Measurements from ENCODE around the gene FRMD4B. TPM values are rescaled to one million over a fixed set of nuclear protein-coding genes. Genes with fewer than 3 reads are reported as not detected.

Gene FRMD4B
- total RNA-seq, 1 donor from 2014 or later: 17.3 TPM

DNA sequence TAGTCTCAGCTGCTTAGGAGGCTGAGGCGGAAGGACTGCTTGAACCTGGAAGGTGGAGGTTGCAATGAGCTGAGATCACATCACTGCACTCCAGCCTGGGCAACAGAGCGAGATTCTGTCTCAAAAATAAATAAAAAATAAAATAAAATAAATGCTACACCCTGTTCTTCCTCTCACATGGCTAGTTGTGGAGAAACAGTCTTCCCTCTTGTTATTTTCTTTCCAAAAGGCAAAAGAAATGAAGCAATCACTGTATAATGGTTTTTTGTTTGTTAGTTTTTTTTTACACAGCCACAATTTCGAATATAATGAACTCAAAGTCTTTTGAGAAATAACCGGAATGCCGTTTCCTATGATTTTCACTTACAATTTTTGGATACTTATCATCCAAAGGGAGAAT, 4.9 kb upstream of the FRMD4B start:
- Mint-ChIP-seq H3K36me3 (no peaks in the 10 kb centered on the region), H3K27me3 (ENCODE audit: insufficient read depth, low read depth) (peaks cover 15% of the 10 kb centered on the region), H3K9me3 (no peaks in the 10 kb centered on the region), H3K27ac (no peak overlapping the region), H3K4me3 (no peak overlapping the region), H3K4me1 (peaks cover 3% of the 10 kb centered on the region)
- Histone ChIP-seq H3K27me3 (peaks cover 24% of the 10 kb centered on the region), H3K9ac (no peak overlapping the region), H3K9me3 (ENCODE audit: low read depth) (no peaks in the 10 kb centered on the region), H3K4me1 (peaks cover 9% of the 10 kb centered on the region), H4K20me1 (ENCODE audit: low read depth) (peaks cover 14% of the 10 kb centered on the region), H3K27ac (no peak overlapping the region), H2AFZ (replicated peaks) (no peak overlapping the region), H3K4me2 (no peak overlapping the region), H3K36me3 (no peaks in the 10 kb centered on the region), H3K4me3 (no peak overlapping the region), H3K79me2 (ENCODE audit: low read depth) (no peaks in the 10 kb centered on the region), H3F3A (ENCODE audit: low read depth) (no peaks in the 10 kb centered on the region)
- TF ChIP-seq, protein P1, sequence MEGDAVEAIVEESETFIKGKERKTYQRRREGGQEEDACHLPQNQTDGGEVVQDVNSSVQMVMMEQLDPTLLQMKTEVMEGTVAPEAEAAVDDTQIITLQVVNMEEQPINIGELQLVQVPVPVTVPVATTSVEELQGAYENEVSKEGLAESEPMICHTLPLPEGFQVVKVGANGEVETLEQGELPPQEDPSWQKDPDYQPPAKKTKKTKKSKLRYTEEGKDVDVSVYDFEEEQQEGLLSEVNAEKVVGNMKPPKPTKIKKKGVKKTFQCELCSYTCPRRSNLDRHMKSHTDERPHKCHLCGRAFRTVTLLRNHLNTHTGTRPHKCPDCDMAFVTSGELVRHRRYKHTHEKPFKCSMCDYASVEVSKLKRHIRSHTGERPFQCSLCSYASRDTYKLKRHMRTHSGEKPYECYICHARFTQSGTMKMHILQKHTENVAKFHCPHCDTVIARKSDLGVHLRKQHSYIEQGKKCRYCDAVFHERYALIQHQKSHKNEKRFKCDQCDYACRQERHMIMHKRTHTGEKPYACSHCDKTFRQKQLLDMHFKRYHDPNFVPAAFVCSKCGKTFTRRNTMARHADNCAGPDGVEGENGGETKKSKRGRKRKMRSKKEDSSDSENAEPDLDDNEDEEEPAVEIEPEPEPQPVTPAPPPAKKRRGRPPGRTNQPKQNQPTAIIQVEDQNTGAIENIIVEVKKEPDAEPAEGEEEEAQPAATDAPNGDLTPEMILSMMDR (IDR thresholded peaks at IDR 0.05): no peak
- TF ChIP-seq EZH2phosphoT487 (IDR thresholded peaks at IDR 0.05) (no peak), EZH2 (IDR thresholded peaks at IDR 0.05) (no peak)
- no peak for DNase-seq (ENCODE audit: low spot score)

DNA sequence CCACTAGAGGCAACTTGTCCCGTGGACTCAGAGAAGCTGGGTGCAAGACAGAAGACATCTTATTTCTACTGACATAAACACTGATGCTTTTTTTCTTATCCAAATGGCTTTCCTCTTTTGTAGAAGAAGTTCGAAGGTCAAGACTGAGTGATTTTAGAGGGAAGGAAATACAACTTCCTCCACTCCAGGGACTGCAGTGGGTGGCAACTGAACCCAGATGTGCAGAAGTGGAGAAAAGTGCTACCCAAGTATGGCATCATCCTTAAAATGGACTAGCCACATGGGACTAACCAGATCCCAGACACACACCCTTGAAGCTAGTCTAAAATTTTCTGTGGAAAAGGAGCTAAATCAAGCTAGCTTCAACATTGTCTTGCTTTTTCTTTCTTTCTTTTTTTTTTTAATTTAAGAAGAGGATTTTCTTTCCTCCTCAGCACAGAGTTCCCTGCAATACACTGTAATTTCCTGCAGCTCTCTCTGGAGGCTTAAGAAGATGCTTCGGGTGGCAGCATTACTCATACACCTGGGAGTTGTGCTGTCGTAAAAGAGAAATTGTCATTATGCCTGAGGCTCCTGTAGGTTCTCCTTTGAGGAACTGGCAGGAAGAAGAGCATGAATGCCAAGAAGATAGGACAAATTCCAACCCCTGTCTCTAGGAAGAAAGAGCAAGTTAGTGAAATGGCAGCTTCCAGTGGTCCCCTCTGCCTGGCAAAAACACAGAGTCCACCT, 3.8 kb upstream of the FRMD4B start:
- Histone ChIP-seq H3K27me3 (peaks cover 35% of the 10 kb centered on the region), H3K9me3 (ENCODE audit: low read depth) (no peaks in the 10 kb centered on the region), H3K9ac (no peak overlapping the region), H3K27ac (no peak overlapping the region), H3F3A (ENCODE audit: low read depth) (no peaks in the 10 kb centered on the region), H3K4me2 (no peak overlapping the region), H3K79me2 (ENCODE audit: low read depth) (no peaks in the 10 kb centered on the region), H3K4me3 (no peak overlapping the region), H4K20me1 (ENCODE audit: low read depth) (peaks cover 25% of the 10 kb centered on the region), H2AFZ (replicated peaks) (no peak overlapping the region), H3K4me1 (peaks cover 20% of the 10 kb centered on the region), H3K36me3 (no peaks in the 10 kb centered on the region)
- H3K9me3 Mint-ChIP-seq: no peaks in the 10 kb centered on the region
- TF ChIP-seq EZH2 (IDR thresholded peaks at IDR 0.05): no peak
- TF ChIP-seq, protein P1 (IDR thresholded peaks at IDR 0.05): no peak
- TF ChIP-seq EZH2phosphoT487 (IDR thresholded peaks at IDR 0.05): no peak
- DNase-seq (ENCODE audit: low spot score): no peak
- no peak overlapping the region for H3K4me3 Mint-ChIP-seq
- H3K36me3 Mint-ChIP-seq: no peaks in the 10 kb centered on the region
- no peak overlapping the region for H3K27ac Mint-ChIP-seq
- peaks cover 20% of the 10 kb centered on the region for H3K27me3 Mint-ChIP-seq (ENCODE audit: insufficient read depth, low read depth)
- H3K4me1 Mint-ChIP-seq: peaks cover 10% of the 10 kb centered on the region

DNA sequence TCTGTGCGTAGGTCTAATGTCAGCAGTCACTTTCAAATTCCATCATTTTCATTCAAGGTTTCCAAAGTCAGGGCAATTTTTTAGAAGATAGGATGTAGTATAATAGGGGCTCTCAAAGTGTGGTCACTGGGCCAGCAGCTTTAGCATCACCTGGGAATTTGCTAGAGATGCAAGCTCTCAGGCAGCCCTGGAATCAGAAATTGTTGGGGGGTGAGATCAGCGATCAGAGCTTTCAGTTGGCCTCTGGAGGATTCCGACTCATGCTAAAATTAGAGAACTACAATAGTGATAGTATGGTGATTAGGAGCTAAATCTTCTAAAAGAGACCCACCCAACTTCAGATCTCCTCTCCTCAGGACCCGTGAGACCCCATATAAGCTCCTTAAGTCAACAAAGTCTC, 2.4 kb upstream of the FRMD4B start:
- H3K9ac ChIP-seq: no peak overlapping the region
- peaks cover 48% of the 10 kb centered on the region for H3K27me3 ChIP-seq
- no peak overlapping the region for H3K4me3 ChIP-seq
- no peaks in the 10 kb centered on the region for H3K79me2 ChIP-seq (ENCODE audit: low read depth)
- H3K27ac ChIP-seq: no peak overlapping the region
- Mint-ChIP-seq H3K27me3 (ENCODE audit: insufficient read depth, low read depth) (peaks cover 28% of the 10 kb centered on the region), H3K4me1 (peaks cover 13% of the 10 kb centered on the region), H3K36me3 (no peaks in the 10 kb centered on the region), H3K27ac (no peak overlapping the region), H3K4me3 (no peak overlapping the region), H3K9me3 (no peaks in the 10 kb centered on the region)
- H3K4me1 ChIP-seq: peaks cover 21% of the 10 kb centered on the region
- no peak overlapping the region for H3K4me2 ChIP-seq
- DNase-seq (ENCODE audit: low spot score): no peak
- H2AFZ ChIP-seq (replicated peaks): no peak overlapping the region
- no peaks in the 10 kb centered on the region for H3K36me3 ChIP-seq
- TF ChIP-seq EZH2phosphoT487 (IDR thresholded peaks at IDR 0.05): no peak
- no peak for TF ChIP-seq EZH2 (IDR thresholded peaks at IDR 0.05)
- TF ChIP-seq, protein P1 (IDR thresholded peaks at IDR 0.05): no peak
- peaks cover 30% of the 10 kb centered on the region for H4K20me1 ChIP-seq (ENCODE audit: low read depth)
- no peaks in the 10 kb centered on the region for H3F3A ChIP-seq (ENCODE audit: low read depth)
- no peaks in the 10 kb centered on the region for H3K9me3 ChIP-seq (ENCODE audit: low read depth)

Data from neural progenitor cell (in vitro differentiated cells).